Measurements from ENCODE around the gene PPARA. TPM values are rescaled to one million over a fixed set of nuclear protein-coding genes. Genes with fewer than 3 reads are reported as not detected.
"Not testable (repeated sequence)": the region's sequence is repeated elsewhere in the genome, so short reads cannot be mapped to it uniquely, and the experiment has no call there.

The PPARA gene
- total and polyA plus RNA-seq, 2 donors (not counting 3 experiments of a cell fraction or from before 2014, with no cell fraction given) = 3.1 to 10.7 TPM

DNA sequence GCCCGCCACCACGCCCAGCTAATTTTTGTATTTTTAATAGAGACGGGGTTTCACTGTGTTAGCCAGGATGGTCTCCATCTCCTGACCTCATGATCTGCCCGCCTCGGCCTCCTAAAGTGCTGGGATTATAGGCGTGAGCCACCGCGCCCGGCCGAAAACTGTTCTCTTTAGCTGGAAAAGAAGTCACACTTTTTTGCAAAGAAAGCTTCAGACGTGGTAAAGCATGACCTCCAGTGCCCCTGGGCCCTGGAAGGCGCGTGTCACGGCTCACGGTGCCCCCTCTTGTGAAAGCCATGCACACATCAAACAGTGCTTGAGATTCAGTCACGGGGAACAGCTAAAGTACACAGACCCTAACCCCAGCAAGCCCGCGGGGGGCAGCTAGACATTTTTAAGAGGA is 48.5 kb downstream of the PPARA start:
- H3K79me2 ChIP-seq (ENCODE audit: control insufficient read depth, insufficient read depth, low read length); H3K9ac ChIP-seq (replicated peaks; ENCODE audit: extremely low read depth, insufficient read depth, low read length); POLR2A ChIA-PET; BruUV-seq (replicated peaks); H3K4me3 ChIP-seq (replicated peaks in 1 of 3; ENCODE audit: insufficient read depth in 1 of 3, low read depth in 1 of 3, low read length in 3 of 3); H3K4me2 ChIP-seq (ENCODE audit: insufficient read depth, low read length); CTCF ChIA-PET; H2AFZ ChIP-seq (ENCODE audit: low read depth, low read length); H3K27ac ChIP-seq (ENCODE audit: insufficient read depth, low read depth, low read length); dilution Hi-C loops (cut with MboI; ENCODE audit: extremely low pct_ligation_motif_present, low sequenced_read_pairs); H4K20me1 ChIP-seq (replicated peaks; ENCODE audit: control insufficient read depth, extremely low read depth, insufficient read depth, low read length); FAIRE-seq; H3K9me1 ChIP-seq (replicated peaks; ENCODE audit: control insufficient read depth, extremely low read depth, insufficient read depth, low read length); H3K36me3 ChIP-seq (ENCODE audit: control insufficient read depth in 2 of 2, extremely low read depth in 1 of 2, insufficient read depth in 2 of 2, low read length in 2 of 2); DNase-seq (ENCODE audit: low read depth, low spot score); H3K9me3 ChIP-seq (replicated peaks; ENCODE audit: control insufficient read depth, insufficient read depth, low read length); H3K27me3 ChIP-seq (ENCODE audit: control insufficient read depth in 2 of 2, insufficient read depth in 2 of 2, low read length in 2 of 2); H3K4me1 ChIP-seq (ENCODE audit: control insufficient read depth, extremely low read depth, insufficient read depth, low read length); intact Hi-C loops (cut with micrococcal nuclease): not testable (repeated sequence)

- Histone ChIP-seq H3K36me3 (ENCODE audit: control insufficient read depth in 2 of 2, extremely low read depth in 1 of 2, insufficient read depth in 2 of 2, low read length in 2 of 2) (no peaks in the 10 kb centered on the region), H2AFZ (ENCODE audit: low read depth, low read length) (no peak overlapping the region), H3K4me2 (ENCODE audit: insufficient read depth, low read length) (no peak overlapping the region), H3K27ac (ENCODE audit: insufficient read depth, low read depth, low read length) (no peak overlapping the region), H3K79me2 (ENCODE audit: control insufficient read depth, insufficient read depth, low read length) (no peaks in the 10 kb centered on the region), H4K20me1 (replicated peaks; ENCODE audit: control insufficient read depth, extremely low read depth, insufficient read depth, low read length) (no peaks in the 10 kb centered on the region), H3K9me1 (replicated peaks; ENCODE audit: control insufficient read depth, extremely low read depth, insufficient read depth, low read length) (no peaks in the 10 kb centered on the region), H3K4me1 (ENCODE audit: control insufficient read depth, extremely low read depth, insufficient read depth, low read length) (no peaks in the 10 kb centered on the region), H3K4me3 (replicated peaks in 1 of 3; ENCODE audit: insufficient read depth in 1 of 3, low read depth in 1 of 3, low read length in 3 of 3) (no peak overlapping the region), H3K9ac (replicated peaks; ENCODE audit: extremely low read depth, insufficient read depth, low read length) (no peak overlapping the region), H3K27me3 (ENCODE audit: control insufficient read depth in 2 of 2, insufficient read depth in 2 of 2, low read length in 2 of 2) (no peaks in the 10 kb centered on the region), H3K9me3 (replicated peaks; ENCODE audit: control insufficient read depth, insufficient read depth, low read length) (no peaks in the 10 kb centered on the region)
- ChIA-PET POLR2A (no interaction called here), CTCF (no interaction called here)
- DNase-seq (ENCODE audit: low read depth, low spot score) (no peak), FAIRE-seq (no peak)
- BruUV-seq (replicated peaks) = no TSS peak
- intact Hi-C loops (cut with micrococcal nuclease) (no loop called here), dilution Hi-C loops (cut with MboI; ENCODE audit: extremely low pct_ligation_motif_present, low sequenced_read_pairs) (no loop called here)
- TF ChIP-seq FOS (IDR thresholded peaks at IDR 0.05; ENCODE audit: borderline replicate concordance, insufficient read depth, low read length) = no peak
- TF ChIP-seq JUN (IDR thresholded peaks at IDR 0.05; ENCODE audit: borderline replicate concordance, insufficient read depth, insufficient read length, low read depth) = no peak
- TF ChIP-seq POLR2AphosphoS5 (IDR thresholded peaks at IDR 0.05; ENCODE audit: insufficient read depth, low read depth, low read length) = no peak
- no peak for TF ChIP-seq EZH2 (IDR thresholded peaks at IDR 0.05; ENCODE audit: borderline replicate concordance, low read depth, low read length, severe bottlenecking)
- TF ChIP-seq MYC (IDR thresholded peaks at IDR 0.05; ENCODE audit: low read depth, low read length) = no peak
- TF ChIP-seq, protein P1, sequence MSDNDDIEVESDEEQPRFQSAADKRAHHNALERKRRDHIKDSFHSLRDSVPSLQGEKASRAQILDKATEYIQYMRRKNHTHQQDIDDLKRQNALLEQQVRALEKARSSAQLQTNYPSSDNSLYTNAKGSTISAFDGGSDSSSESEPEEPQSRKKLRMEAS (IDR thresholded peaks at IDR 0.05; ENCODE audit: insufficient read depth, insufficient read length) = no peak
- TF ChIP-seq GATA2 (IDR thresholded peaks at IDR 0.05; ENCODE audit: insufficient read depth, insufficient read length, low read depth, low read length) = no peak
- no peak for TF ChIP-seq CTCF (IDR thresholded peaks at IDR 0.05; ENCODE audit: extremely low read depth in 1 of 2, insufficient read depth in 1 of 2, low read depth in 1 of 2, low read length in 2 of 2)
- no peak for TF ChIP-seq POLR2A (IDR thresholded peaks at IDR 0.05; ENCODE audit: low read depth, low read length)
Measured at GRCh38 chr22:46201059-46201757, 50.9 kb downstream of the PPARA start.
